Thyroid gland (tissue), 4 donors: ENCODE measurements around the gene ETV3.
A peak's percentile ranks its signal among the peaks of the same experiment; 100 is the strongest.

Experiments
- POLR2A ChIP-seq, 2 donors: fragments of 450-650 bp; IDR thresholded peaks; one replicate each; pipeline ENCODE4 v1.6.1; 2017; ENCODE audit warnings: antibody characterized with exemption in 2 of 2, mild to moderate bottlenecking in 2 of 2, moderate library complexity in 1 of 2
- TF ChIP-seq, protein P1 (sequence below), 6 experiments: fragments of 200-600 bp in 3 of 6; fragments of 450-650 bp in 3 of 6; sonication (generic) in 3 of 6; IDR thresholded peaks; one replicate each; pipeline ENCODE4 v1.5.1; 2016 to 2019; ENCODE audit warnings: antibody characterized with exemption in 6 of 6, mild to moderate bottlenecking in 2 of 6, inconsistent platforms in 1 of 6, moderate library complexity in 1 of 6

DNA sequence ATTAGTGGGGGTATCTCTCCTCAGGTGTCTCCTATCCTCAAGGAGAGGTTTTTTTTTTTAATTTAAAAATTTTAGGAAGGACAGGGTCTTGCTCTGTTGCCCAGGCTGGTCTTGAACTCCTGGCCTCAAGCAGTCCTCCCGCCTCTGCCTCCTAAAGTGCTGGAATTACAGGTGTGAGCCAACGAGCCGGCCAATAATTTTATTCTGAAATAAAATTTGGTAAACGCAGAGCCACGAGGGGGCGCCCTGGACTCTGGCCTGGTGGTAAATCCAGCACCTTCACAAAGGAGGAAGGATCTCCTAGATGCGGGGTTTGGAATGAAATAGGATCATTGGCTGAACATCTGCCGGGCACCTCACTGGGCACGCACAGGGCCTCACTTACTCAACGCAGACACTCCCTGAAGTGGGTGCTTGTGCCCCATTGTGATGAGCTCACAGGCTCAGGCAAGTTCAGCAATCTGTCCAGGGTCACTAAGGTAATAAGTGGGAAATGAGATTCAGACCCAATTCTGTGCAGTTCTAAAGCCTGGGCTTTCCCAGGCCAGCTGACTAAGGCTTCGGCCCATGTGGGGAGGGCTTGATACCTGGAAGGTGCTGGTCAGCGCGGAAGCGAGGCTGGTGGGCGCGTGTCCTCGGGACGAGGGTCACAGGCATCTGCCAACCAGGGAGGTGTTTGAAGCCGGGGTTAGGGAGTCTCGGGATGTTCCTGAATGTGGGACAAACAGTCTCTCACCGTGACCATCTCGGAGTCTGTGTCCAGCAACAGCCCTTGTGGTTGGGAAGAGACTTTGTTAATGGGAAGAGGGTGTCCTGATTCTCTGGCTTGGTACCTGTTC is 32.7 kb upstream of the ETV3 start:
- TF ChIP-seq, protein P1, sequence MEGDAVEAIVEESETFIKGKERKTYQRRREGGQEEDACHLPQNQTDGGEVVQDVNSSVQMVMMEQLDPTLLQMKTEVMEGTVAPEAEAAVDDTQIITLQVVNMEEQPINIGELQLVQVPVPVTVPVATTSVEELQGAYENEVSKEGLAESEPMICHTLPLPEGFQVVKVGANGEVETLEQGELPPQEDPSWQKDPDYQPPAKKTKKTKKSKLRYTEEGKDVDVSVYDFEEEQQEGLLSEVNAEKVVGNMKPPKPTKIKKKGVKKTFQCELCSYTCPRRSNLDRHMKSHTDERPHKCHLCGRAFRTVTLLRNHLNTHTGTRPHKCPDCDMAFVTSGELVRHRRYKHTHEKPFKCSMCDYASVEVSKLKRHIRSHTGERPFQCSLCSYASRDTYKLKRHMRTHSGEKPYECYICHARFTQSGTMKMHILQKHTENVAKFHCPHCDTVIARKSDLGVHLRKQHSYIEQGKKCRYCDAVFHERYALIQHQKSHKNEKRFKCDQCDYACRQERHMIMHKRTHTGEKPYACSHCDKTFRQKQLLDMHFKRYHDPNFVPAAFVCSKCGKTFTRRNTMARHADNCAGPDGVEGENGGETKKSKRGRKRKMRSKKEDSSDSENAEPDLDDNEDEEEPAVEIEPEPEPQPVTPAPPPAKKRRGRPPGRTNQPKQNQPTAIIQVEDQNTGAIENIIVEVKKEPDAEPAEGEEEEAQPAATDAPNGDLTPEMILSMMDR (IDR thresholded peaks at IDR 0.05): peak in 2 of 6 experiments; percentile 14 to 27
- TF ChIP-seq POLR2A (IDR thresholded peaks at IDR 0.05): no peak
